Activated CD4-positive, alpha-beta T cell treated with anti-CD3 and anti-CD28 coated beads for 24 hours (primary cell): ENCODE results near the gene CD74.

Experiments used
- DNase-seq, 2 donors: peaks; one replicate each; pipeline ENCODE4 v3.0.0-alpha.2; 2020; ENCODE audit warnings: low read depth in 2 of 2

CD74 gene

GRCh38 chr5:150397146-150397781, 15.4 kb downstream of the CD74 start:
- no peak for DNase-seq

GRCh38 chr5:150396267-150396666, 16.4 kb downstream of the CD74 start:
- no peak for DNase-seq

DNA sequence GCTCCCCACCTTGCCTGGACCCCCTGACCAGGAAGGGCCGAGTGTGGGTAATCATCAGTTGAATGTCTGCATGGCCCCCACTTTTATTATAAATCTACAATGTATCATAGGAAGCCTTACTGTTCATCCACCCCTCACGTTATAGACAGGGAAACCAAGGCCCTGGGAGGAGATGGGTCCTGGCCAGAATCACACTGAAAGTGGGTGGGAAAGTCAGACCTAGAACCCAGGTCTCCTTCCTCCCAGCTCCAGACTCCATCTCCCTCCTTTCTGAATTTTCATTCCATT, 17.1 kb downstream of the CD74 start:
- no peak for DNase-seq

GRCh38 chr5:150394912-150395687, 17.6 kb downstream of the CD74 start:
- no peak for DNase-seq

DNA sequence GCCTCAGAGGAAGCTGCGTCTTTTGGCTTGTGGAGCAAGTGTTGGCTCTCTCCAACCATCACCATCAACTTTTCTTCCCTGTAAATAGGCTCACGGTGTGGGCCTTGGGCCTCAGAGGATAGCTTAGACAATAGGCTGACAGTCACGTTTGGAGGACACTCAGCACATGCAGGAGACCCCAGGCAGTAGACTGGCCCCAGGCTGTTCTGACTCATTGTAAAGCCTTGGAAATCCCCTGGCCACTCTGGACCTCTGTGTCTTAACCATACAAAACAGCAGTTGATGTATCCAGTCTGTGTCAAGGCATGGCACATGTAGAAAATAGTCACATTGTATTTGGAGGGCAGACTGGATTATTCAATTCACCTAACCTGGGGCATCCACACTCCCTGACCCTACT, 18.6 kb downstream of the CD74 start:
- DNase-seq = no peak

- DNase-seq = no peak
Measured at GRCh38 chr5:150393096-150393645, 19.5 kb downstream of the CD74 start.

DNA sequence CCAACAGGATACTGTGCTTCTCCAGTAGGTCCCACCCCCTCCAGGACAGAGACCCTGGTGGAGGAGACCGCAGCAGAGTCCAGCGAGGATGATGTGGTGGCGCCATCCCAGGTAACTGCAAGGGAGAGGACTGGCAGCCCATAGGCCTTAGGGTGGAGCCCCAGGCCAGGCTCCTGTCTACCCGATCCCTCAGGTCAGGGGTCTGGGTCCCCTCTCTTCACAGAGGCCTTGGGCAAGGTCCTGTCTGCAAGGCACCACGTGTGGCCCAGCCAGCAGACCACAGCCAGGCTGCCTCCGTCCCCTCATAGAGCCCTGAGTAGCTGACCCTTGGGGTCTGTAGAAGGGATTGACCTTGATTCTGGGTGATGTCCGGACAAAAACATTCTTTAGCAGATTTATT, 20.0 kb downstream of the CD74 start:
- no peak for DNase-seq

DNA sequence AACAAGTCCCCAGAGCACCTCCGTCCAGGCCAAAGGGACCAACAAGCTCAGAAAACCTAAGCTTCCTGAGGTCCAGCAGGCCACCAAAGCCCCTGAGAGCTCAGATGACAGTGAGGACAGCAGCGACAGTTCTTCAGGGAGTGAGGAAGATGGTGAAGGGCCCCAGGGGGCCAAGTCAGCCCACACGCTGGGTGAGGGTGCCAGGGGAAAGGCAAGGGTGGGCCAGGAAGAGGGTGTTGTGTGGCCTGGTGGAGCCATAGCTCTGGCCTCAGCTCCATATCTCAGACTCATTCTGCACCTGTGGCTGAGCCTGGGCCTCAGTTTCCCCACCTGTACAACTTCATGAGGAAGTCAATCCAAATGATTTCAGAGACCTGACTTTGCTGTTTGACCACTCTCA, 20.7 kb downstream of the CD74 start:
- no peak for DNase-seq

DNA sequence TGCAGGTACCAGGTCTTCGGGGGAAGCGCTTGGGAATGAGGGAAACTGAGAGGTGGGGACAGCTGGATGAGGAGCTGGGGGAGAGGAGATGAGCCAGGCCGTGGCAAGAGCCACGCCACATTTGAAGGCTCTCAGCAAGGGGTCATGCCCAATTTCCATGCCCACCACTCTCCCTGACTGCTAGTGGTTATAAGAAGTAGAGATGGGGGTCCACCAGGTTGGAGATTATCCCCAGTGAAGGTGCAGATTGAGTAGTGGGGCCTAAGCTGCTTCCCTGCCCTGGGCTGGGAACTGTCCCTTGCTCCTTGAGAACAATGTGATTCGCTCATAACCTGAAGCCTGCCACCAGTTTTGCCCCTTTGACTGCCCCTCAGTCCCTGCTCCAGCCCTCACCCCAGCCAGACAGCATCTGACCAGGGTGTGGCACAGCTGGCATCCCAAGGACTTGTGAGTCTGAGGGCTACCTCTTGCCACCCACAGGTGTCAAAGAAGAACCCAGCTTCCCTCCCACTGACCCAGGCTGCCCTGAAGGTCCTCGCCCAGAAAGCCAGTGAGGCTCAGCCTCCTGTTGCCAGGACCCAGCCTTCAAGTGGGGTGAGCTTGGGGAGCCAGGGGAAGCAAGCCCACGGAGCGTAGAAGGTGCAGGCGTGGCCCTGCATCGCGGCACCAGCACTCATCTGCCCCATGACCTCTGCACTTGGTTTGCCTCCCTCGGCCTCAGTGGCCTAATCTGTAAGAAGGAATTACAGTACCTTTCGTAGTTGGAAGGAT, 21.5 kb downstream of the CD74 start:
- DNase-seq = no peak

DNA sequence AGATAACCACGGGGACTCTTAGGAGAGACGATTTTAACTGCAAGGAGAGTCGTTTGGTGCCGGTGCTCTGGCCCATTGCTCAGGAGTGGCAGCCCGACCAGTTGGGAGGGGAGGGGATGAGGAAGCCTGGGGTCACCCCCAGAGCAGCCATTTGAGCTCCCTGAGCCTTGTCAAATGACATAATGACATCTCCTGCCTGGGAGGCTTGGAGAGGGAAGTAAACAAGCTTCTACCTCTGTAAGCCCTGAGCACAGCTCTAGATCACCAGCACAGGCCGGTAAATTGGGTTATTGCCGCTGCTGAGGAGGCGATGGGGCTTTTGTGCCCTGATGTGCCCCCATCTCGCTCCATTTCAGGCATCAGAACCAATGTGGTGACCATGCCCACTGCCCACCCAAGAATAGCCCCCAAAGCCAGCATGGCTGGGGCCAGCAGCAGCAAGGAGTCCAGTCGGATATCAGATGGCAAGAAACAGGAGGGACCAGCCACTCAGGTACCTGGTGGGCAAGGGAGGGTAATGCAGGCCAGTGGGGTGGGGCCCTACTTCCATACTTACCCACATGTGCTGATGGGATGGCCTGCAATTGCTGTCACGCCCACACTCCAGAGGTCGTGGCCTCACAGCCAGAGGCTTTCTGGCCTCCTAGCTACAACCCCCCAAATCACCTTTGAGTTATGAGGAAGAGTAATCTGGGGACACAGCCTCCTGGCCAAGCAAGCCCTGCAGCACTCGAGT, 23.0 kb downstream of the CD74 start:
- no peak for DNase-seq

- DNase-seq = no peak
Measured at GRCh38 chr5:150386024-150386855, 26.5 kb downstream of the CD74 start.

DNA sequence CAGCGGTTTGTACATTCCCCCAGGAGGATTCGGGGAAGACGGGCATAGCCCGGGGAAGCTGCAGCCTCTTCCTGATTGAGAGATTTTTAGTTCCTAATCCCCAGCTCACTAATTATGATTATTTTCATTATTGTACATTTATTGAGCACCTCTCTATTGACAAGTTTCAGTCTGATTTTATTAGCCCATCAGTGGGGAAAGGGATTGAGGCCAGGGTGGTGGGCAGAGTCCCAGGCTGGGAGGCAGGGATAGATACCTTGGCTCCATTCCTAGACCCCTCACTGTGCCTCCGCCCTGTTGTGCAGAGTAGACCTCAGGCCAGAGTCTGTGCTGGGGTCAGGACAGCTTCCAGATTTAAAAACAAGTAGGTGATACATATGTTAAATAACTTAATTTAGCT, 28.0 kb downstream of the CD74 start:
- no peak for DNase-seq

DNA sequence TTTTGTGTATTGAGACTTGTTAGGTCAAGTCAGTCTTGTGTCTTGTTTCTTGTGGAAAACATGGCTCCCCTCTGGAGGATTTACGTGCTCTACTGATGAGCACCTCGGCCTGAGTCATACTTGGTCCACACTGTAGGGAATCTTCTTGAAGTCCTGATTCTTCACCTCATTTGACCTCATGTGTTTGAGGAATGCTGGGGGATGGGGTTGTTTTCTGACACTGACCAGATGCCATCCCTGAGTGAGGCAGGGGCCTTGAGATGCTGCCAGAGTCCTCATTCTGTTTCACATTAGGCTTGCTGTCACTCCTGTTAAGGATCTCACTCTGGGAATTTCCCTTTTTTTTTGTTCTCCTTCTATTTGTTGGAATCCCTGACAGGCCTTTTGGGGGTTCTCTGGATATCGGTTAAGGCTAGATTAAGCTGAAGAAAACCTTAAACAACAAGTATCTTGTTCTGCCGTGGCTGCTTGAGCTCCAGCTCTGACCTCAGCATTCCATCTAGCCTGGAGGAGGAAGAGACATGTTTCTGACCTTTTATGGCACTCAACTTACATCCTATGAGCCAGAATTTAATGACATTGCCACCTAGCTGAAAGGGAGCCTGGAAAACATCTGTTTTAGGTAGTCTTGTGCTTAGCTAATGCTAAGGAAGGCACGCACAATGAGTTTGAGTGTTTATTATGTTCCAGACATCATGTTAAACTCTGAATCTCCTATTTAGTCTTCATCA, 34.6 kb downstream of the CD74 start:
- DNase-seq = no peak

DNA sequence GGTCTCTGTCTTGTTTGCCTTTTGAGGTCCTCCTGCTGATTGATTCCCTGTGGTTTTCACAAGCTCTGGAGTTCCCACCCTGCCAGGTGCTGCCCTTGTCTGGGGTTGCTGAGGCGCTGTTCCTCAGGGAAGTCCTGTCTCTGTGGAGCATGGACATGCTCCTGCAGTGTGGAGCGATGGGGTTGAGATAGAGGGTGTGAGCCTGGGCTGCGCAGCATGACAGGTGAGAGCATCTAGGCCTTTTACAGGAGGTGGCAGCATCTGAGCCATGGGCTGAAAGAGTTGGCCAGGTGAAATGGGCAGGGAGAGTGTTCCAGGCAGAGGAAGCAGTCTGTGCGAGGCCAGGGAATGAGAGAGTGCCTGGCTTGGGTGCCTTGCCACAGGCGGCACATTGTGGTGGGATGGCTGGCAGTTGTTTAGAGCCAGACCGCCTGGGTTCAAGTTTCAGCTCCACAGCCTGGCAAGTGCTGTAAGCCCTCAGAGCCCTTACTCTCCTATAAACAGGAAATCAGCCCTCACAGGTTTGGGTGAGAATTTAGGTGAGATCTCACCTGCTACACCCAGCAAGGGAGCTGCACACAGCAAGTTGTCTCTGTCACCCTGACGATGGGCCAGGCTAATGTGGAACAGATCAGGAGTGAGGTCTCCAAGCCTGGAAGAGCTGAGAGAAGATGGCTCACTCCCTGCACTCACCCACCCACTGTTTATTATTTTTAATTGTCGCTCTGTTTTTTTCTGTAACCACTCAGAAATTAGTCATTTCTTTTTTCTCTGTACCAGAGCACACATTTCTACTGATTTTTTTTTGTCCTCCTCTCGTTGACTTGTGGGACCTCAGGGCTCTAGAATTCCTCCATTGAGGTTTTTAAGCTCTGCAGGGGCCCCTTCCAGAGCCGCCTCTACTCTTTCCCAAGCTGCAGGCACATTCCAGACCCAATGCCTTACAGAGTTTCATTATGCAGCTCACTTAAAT, 35.6 kb downstream of the CD74 start:
- DNase-seq = no peak

DNA sequence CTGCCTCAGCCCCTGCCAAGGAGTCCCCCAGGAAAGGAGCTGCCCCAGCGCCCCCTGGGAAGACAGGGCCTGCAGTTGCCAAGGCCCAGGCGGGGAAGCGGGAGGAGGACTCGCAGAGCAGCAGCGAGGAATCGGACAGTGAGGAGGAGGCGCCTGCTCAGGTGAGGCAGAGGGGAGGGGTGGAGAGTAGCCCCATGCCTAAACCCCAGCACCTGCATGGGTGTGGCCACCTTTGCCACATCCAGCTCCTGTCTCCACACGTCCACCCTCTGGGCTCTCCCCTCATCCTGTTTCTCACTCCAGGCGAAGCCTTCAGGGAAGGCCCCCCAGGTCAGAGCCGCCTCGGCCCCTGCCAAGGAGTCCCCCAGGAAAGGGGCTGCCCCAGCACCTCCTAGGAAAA, 38.1 kb downstream of the CD74 start:
- DNase-seq = no peak

- DNase-seq = no peak
Measured at GRCh38 chr5:150372639-150373038, 40.1 kb downstream of the CD74 start.

- DNase-seq = no peak
Measured at GRCh38 chr5:150368526-150368925, 44.2 kb downstream of the CD74 start.

GRCh38 chr5:150364004-150364403, 48.7 kb downstream of the CD74 start:
- no peak for DNase-seq

GRCh38 chr5:150363185-150363584, 49.5 kb downstream of the CD74 start:
- DNase-seq = no peak
